ENCODE data around the gene RSL24D1.

Gene RSL24D1

DNA sequence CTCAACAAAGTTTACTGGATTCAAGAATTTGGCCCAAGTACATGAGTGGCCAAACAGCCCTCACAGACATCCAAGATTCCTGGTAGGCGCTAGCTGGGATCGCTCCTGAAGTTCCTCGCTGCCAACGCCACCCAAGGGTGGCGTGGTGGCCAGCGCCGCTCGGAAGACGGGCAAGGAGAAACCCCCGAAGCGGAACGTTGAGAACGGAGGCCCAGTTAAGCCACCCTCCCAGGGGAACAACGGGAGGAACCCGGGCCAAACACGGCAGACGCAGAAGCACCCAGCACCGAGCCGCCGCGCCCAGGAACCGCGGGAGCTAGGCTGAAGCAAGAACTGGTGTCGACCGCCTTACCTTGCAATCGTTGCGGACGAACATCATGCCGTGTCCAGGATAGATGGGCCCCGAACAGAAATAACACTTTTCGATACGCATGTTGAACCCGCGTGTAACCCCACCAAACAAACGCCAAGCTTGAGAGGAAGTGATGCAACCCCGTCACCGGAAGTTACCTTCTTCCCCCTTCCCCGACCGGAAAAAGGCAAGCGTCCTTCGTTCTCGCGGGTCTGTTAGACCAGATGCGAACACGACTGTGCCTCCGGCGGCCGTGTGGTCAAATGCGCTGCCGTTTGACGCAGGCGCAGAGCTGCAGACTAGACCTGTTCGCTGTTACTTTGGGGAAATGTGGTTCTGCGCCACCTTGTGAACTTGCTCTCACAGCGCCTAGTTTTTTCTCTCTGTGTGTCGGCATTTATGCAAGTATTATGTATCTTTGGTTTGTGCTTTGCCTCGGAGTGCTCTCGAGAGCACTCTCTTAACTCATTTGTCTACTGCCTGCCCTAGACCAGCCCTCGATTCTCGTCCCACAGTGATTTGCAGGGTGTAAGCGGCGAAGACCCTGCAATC is at the start of gene RSL24D1:
RSL24D1 (minus strand) TSS at position 484 of the 904 bp plus-strand sequence; CDS start at position 433, 51 bp downstream.
- H3K4me3 ChIP-seq (ENCODE audit: low read length, poor library complexity, severe bottlenecking), result peak within 1 kb of the TSS; percentile 92
- H3K36me3 ChIP-seq (ENCODE audit: insufficient read depth, low read length), result peaks cover 9% of the 10 kb centered on the region; the same call in 1 of the 2 replicates
- no peak for TF ChIP-seq EZH2phosphoT487 (IDR thresholded peaks at IDR 0.05; ENCODE audit: borderline replicate concordance)
- TF ChIP-seq, protein P1, sequence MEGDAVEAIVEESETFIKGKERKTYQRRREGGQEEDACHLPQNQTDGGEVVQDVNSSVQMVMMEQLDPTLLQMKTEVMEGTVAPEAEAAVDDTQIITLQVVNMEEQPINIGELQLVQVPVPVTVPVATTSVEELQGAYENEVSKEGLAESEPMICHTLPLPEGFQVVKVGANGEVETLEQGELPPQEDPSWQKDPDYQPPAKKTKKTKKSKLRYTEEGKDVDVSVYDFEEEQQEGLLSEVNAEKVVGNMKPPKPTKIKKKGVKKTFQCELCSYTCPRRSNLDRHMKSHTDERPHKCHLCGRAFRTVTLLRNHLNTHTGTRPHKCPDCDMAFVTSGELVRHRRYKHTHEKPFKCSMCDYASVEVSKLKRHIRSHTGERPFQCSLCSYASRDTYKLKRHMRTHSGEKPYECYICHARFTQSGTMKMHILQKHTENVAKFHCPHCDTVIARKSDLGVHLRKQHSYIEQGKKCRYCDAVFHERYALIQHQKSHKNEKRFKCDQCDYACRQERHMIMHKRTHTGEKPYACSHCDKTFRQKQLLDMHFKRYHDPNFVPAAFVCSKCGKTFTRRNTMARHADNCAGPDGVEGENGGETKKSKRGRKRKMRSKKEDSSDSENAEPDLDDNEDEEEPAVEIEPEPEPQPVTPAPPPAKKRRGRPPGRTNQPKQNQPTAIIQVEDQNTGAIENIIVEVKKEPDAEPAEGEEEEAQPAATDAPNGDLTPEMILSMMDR (conservative IDR thresholded peaks at IDR 0.05; ENCODE audit: low read length), result peak; percentile 62
- peak within 1 kb of the TSS; percentile 90 for H3K9ac ChIP-seq (ENCODE audit: low read depth, low read length, poor library complexity, severe bottlenecking)
- H3K9me2 ChIP-seq (replicated peaks; ENCODE audit: low read depth, low read length), result no peaks in the 10 kb centered on the region
- H3K4me1 ChIP-seq (ENCODE audit: insufficient read depth, low read length, poor library complexity, severe bottlenecking), result peaks cover 47% of the 10 kb centered on the region
- peak within 1 kb of the TSS; percentile 97 for H2AFZ ChIP-seq (ENCODE audit: low read length)
- H4K20me1 ChIP-seq (ENCODE audit: insufficient read depth, low read length, poor library complexity, severe bottlenecking), result peaks cover 50% of the 10 kb centered on the region
- peaks cover 50% of the 10 kb centered on the region for H3K79me2 ChIP-seq (ENCODE audit: insufficient read depth, low read length)
- no peaks in the 10 kb centered on the region; the same call in 1 of the 2 replicates for H3F3A ChIP-seq (ENCODE audit: low read depth)
- H3K9me3 ChIP-seq (ENCODE audit: insufficient read depth, low read depth, low read length), result peaks cover 3% of the 10 kb centered on the region; the same call in 1 of the 2 replicates
- peak within 1 kb of the TSS; percentile 97 for H3K4me2 ChIP-seq (ENCODE audit: low read depth, low read length, poor library complexity, severe bottlenecking)
- no peaks in the 10 kb centered on the region for H3K27me3 ChIP-seq (ENCODE audit: insufficient read depth, low read length, poor library complexity, severe bottlenecking)

DNA sequence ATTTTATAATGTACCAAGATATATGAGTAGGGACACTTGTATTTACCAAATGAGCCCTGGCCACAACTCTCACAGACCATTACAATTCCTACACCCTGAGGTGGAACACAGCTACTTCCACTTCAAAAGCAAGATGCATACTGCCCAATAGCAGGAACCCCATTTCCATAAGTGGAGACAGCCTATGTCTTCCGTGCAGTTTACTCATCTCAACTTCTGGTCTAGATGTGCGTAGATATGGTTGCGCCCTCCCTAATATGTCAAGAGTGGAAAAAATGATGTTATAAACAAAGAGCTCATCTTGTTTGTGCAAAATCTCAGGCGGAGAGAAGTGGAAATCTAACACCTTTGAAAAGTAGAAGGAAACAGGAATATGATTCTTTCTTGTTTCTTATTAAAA is 48.3 kb upstream of the RSL24D1 start:
- H2AFZ ChIP-seq (ENCODE audit: low read length), result no peak overlapping the region
- TF ChIP-seq, protein P1 (conservative IDR thresholded peaks at IDR 0.05; ENCODE audit: low read length), result no peak
- no peak for TF ChIP-seq EZH2phosphoT487 (IDR thresholded peaks at IDR 0.05; ENCODE audit: borderline replicate concordance)
- no peak overlapping the region for H3K4me2 ChIP-seq (ENCODE audit: low read depth, low read length, poor library complexity, severe bottlenecking)
- no peaks in the 10 kb centered on the region for H3K27me3 ChIP-seq (ENCODE audit: insufficient read depth, low read length, poor library complexity, severe bottlenecking)
- peaks cover 88% of the 10 kb centered on the region for H3K79me2 ChIP-seq (ENCODE audit: insufficient read depth, low read length)
- H4K20me1 ChIP-seq (ENCODE audit: insufficient read depth, low read length, poor library complexity, severe bottlenecking), result peaks cover 6% of the 10 kb centered on the region
- H3K9me2 ChIP-seq (replicated peaks; ENCODE audit: low read depth, low read length), result no peaks in the 10 kb centered on the region
- peaks cover 19% of the 10 kb centered on the region; the same call in 1 of the 2 replicates for H3K36me3 ChIP-seq (ENCODE audit: insufficient read depth, low read length)
- H3K9me3 ChIP-seq (ENCODE audit: insufficient read depth, low read depth, low read length), result no peaks in the 10 kb centered on the region
- no peak overlapping the region for H3K4me3 ChIP-seq (ENCODE audit: low read length, poor library complexity, severe bottlenecking)
- H3F3A ChIP-seq (ENCODE audit: low read depth), result no peaks in the 10 kb centered on the region
- H3K9ac ChIP-seq (ENCODE audit: low read depth, low read length, poor library complexity, severe bottlenecking), result no peak overlapping the region
- peaks cover 26% of the 10 kb centered on the region for H3K4me1 ChIP-seq (ENCODE audit: insufficient read depth, low read length, poor library complexity, severe bottlenecking)

DNA sequence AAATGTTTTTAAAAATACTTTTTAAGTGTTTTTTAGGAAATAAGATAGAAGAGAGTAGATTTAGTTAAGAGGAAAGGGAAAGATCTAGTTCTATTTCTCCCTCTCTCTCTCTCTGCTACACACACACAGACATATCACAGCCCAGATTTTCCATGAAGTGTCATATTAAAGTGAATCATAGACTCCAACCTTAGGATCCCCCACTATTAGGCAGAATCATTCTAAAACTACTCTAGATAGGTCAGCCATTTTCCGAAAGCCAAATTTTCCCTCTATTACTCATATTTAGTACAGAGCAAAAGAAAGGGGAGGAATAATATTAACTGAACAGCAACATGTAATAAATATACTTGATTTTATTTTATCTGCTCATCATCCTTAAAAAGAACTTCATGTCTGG is 45.1 kb upstream of the RSL24D1 start:
- no peaks in the 10 kb centered on the region for H3K27me3 ChIP-seq (ENCODE audit: insufficient read depth, low read length, poor library complexity, severe bottlenecking)
- H3K9ac ChIP-seq (ENCODE audit: low read depth, low read length, poor library complexity, severe bottlenecking), result no peak overlapping the region
- H4K20me1 ChIP-seq (ENCODE audit: insufficient read depth, low read length, poor library complexity, severe bottlenecking), result peaks cover 6% of the 10 kb centered on the region
- H3K4me1 ChIP-seq (ENCODE audit: insufficient read depth, low read length, poor library complexity, severe bottlenecking), result peaks cover 15% of the 10 kb centered on the region
- H3K4me3 ChIP-seq (ENCODE audit: low read length, poor library complexity, severe bottlenecking), result no peak overlapping the region
- no peaks in the 10 kb centered on the region for H3F3A ChIP-seq (ENCODE audit: low read depth)
- H3K4me2 ChIP-seq (ENCODE audit: low read depth, low read length, poor library complexity, severe bottlenecking), result no peak overlapping the region
- peaks cover 82% of the 10 kb centered on the region for H3K79me2 ChIP-seq (ENCODE audit: insufficient read depth, low read length)
- no peaks in the 10 kb centered on the region for H3K9me2 ChIP-seq (replicated peaks; ENCODE audit: low read depth, low read length)
- no peaks in the 10 kb centered on the region for H3K9me3 ChIP-seq (ENCODE audit: insufficient read depth, low read depth, low read length)
- TF ChIP-seq EZH2phosphoT487 (IDR thresholded peaks at IDR 0.05; ENCODE audit: borderline replicate concordance), result no peak
- TF ChIP-seq, protein P1 (conservative IDR thresholded peaks at IDR 0.05; ENCODE audit: low read length), result no peak
- H3K36me3 ChIP-seq (ENCODE audit: insufficient read depth, low read length), result peaks cover 9% of the 10 kb centered on the region; the same call in 1 of the 2 replicates
- no peak overlapping the region for H2AFZ ChIP-seq (ENCODE audit: low read length)

Measured in Loucy (cell line).